Tibial nerve (tissue), 4 donors: ENCODE results near the gene ACHE.

Experiments used
- CTCF ChIP-seq, 5 experiments: fragments of 200-600 bp in 3 of 5; fragments of 450-650 bp in 2 of 5; sonication (generic) in 3 of 5; IDR thresholded peaks; one replicate each; pipeline ENCODE4 v1.5.1; 2016 to 2019; ENCODE audit warnings: antibody characterized with exemption in 5 of 5, mild to moderate bottlenecking in 3 of 5, moderate library complexity in 2 of 5
- EP300 ChIP-seq, 2 donors: sonication (generic); formaldehyde crosslinking; IDR thresholded peaks; one replicate each; pipeline ENCODE4 v1.6.1; 2017; ENCODE audit warnings: antibody characterized with exemption in 2 of 2, mild to moderate bottlenecking in 1 of 2
- POLR2A ChIP-seq, 2 donors: fragments of 450-650 bp; IDR thresholded peaks; one replicate each; pipeline ENCODE4 v1.6.1; 2017; ENCODE audit warnings: antibody characterized with exemption in 2 of 2, mild to moderate bottlenecking in 2 of 2, moderate library complexity in 2 of 2

GRCh38 chr7:100888988-100889750, 6.5 kb downstream of the ACHE start, which contains the start of gene UFSP1:
- TF ChIP-seq EP300 (IDR thresholded peaks at IDR 0.05) (no peak), CTCF (IDR thresholded peaks at IDR 0.05) (no peak), POLR2A (IDR thresholded peaks at IDR 0.05) (no peak)
